Neural progenitor cell (in vitro differentiated cells): ENCODE measurements around the gene CKMT2.

Experiments
- CTCF ChIP-seq: fragments of 200-600 bp; sonication (generic); IDR thresholded peaks from 2 replicates; pipeline ENCODE4 v1.5.1; 2017; ENCODE audit warnings: antibody characterized with exemption, mild to moderate bottlenecking
- EZH2 ChIP-seq: fragments of 200-600 bp; sonication (generic); IDR thresholded peaks from 2 replicates; pipeline ENCODE4 v1.6.1; 2017; ENCODE audit warnings: antibody characterized with exemption, mild to moderate bottlenecking, moderate library complexity
- EZH2phosphoT487 ChIP-seq: fragments of 200-600 bp; sonication (generic); IDR thresholded peaks from 2 replicates; pipeline ENCODE4 v1.6.1; 2017; ENCODE audit warnings: antibody characterized with exemption

GRCh38 chr5:81269751-81270393, 36.8 kb downstream of the CKMT2 start:
- TF ChIP-seq EZH2 (no peak), CTCF (no peak), EZH2phosphoT487 (no peak)
